ENCODE measurements around the gene C2orf78. TPM values are rescaled to one million over a fixed set of nuclear protein-coding genes. Genes with fewer than 3 reads are reported as not detected.

The C2orf78 gene
- total RNA-seq, 2 donors from 2014 or later, result not detected

- peaks cover 27% of the 10 kb centered on the region for H3K4me1 ChIP-seq
- H3K27me3 ChIP-seq, result no peaks in the 10 kb centered on the region
- DNase-seq, result no peak
- no peak for ATAC-seq
- intact Hi-C loops (cut with DNase I), result loop anchor here (10.0 kb wide), 3 partner anchors 157 to 507 kb away; partner anchors contain the start of genes BOLA3 and TET3
- no peak for TF ChIP-seq POLR2A (IDR thresholded peaks at IDR 0.05)
- no peak for TF ChIP-seq CTCF (IDR thresholded peaks at IDR 0.05)
- no peaks in the 10 kb centered on the region for H3K36me3 ChIP-seq (replicated peaks in 1 of 2; ENCODE audit: insufficient read depth in 1 of 2, low read depth in 2 of 2)
- no peak overlapping the region for H3K27ac ChIP-seq
- no peaks in the 10 kb centered on the region for H3K9me3 ChIP-seq
- no peak overlapping the region for H3K4me3 ChIP-seq
- WGBS, 2 donors, result 70 to 76% methylated on average over 9 of the region's 9 CpGs
Observed at GRCh38 chr2:73827660-73828388, 43.8 kb downstream of the C2orf78 start.

- intact Hi-C loops (cut with DNase I), result loop anchor here (10.0 kb wide), 3 partner anchors 156 to 506 kb away; partner anchors contain the start of genes BOLA3 and TET3
- ATAC-seq (no peak), DNase-seq (no peak)
- peaks cover 27% of the 10 kb centered on the region for H3K4me1 ChIP-seq
- H3K27me3 ChIP-seq, result no peaks in the 10 kb centered on the region
- H3K27ac ChIP-seq, result peak overlapping the region; percentile 77 to 89 (median 87)
- no peaks in the 10 kb centered on the region for H3K36me3 ChIP-seq (replicated peaks in 1 of 2; ENCODE audit: insufficient read depth in 1 of 2, low read depth in 2 of 2)
- WGBS, 2 donors, result 59 to 69% methylated on average over 4 of the region's 4 CpGs
- no peak for TF ChIP-seq CTCF (IDR thresholded peaks at IDR 0.05)
- H3K9me3 ChIP-seq, result no peaks in the 10 kb centered on the region
- H3K4me3 ChIP-seq, result no peak overlapping the region
Observed at GRCh38 chr2:73828389-73828817, 44.4 kb downstream of the C2orf78 start.

- intact Hi-C loops (cut with DNase I), result loop anchor here (10.0 kb wide), 3 partner anchors 156 to 506 kb away; partner anchors contain the start of genes BOLA3 and TET3
- peaks cover 27% of the 10 kb centered on the region for H3K4me1 ChIP-seq
- no peaks in the 10 kb centered on the region for H3K36me3 ChIP-seq (replicated peaks in 1 of 2; ENCODE audit: insufficient read depth in 1 of 2, low read depth in 2 of 2)
- no peaks in the 10 kb centered on the region for H3K27me3 ChIP-seq
- no peaks in the 10 kb centered on the region for H3K9me3 ChIP-seq
- H3K27ac ChIP-seq, result peak within 1 kb of the TSS; percentile 77 to 89 (median 87)
- peak within 1 kb of the TSS; percentile 51 to 69 for H3K4me3 ChIP-seq
- DNase-seq (peak; percentile 97 to 99 (median 98)), ATAC-seq (peak; percentile 99)
- 0 to 1% methylated on average over 42 to 44 of the region's 48 CpGs for WGBS, 2 donors
- TF ChIP-seq POLR2A (IDR thresholded peaks at IDR 0.05) (peak; percentile 11 to 80 (median 69)), CTCF (IDR thresholded peaks at IDR 0.05) (peak in 2 of 7 experiments; percentile 6 to 9)
Observed at GRCh38 chr2:73828818-73829570, 45.0 kb downstream of the C2orf78 start, which contains the start of gene STAMBP. STAMBP (plus strand) TSS chr2:73828961; CDS start chr2:73830857, 1,896 bp downstream.

- no peak overlapping the region for H3K4me3 ChIP-seq
- ATAC-seq, result no peak
- H3K27ac ChIP-seq, result no peak overlapping the region
- no peaks in the 10 kb centered on the region for H3K9me3 ChIP-seq
- WGBS, 2 donors, result 75 to 83% methylated on average over 11 of the region's 11 CpGs
- no peaks in the 10 kb centered on the region for H3K27me3 ChIP-seq
- H3K36me3 ChIP-seq (replicated peaks in 1 of 2; ENCODE audit: insufficient read depth in 1 of 2, low read depth in 2 of 2), result no peaks in the 10 kb centered on the region
- TF ChIP-seq POLR2A (IDR thresholded peaks at IDR 0.05) (no peak), CTCF (IDR thresholded peaks at IDR 0.05) (no peak)
- H3K4me1 ChIP-seq, result peaks cover 27% of the 10 kb centered on the region
- DNase-seq, result no peak
- intact Hi-C loops (cut with DNase I), result no loop called here
Observed at GRCh38 chr2:73830871-73831401, 47.0 kb downstream of the C2orf78 start.
